Body of pancreas (tissue), 4 donors: ENCODE measurements around the gene RALGAPA1. TPM values are rescaled to one million over a fixed set of nuclear protein-coding genes. Genes with fewer than 3 reads are reported as not detected.
"Not testable (repeated sequence)": the region's sequence is repeated elsewhere in the genome, so short reads cannot be mapped to it uniquely, and the experiment has no call there.

Source experiments
- ATAC-seq: fragments of 150-250 bp; one replicate; pipeline ENCODE4 v1.9.1; 2016
- DNase-seq, 4 donors: peaks; one replicate each; pipeline ENCODE4 v3.0.0-alpha.2; 2019
- H3K27ac ChIP-seq, 4 donors: fragments of 200-600 bp; sonication (generic); 1 replicate in 3 of 4; 2 replicates in 1 of 4; pipeline versions ENCODE4 v1.5.1 to v1.6.1; 2016 to 2019; ENCODE audit warnings: mild to moderate bottlenecking in 1 of 4, mixed read lengths in 1 of 4, moderate library complexity in 1 of 4
- H3K27me3 ChIP-seq, 2 donors: fragments of 200-600 bp; sonication (generic); one replicate each; pipeline ENCODE4 v1.6.0; 2016; ENCODE audit warnings: mild to moderate bottlenecking in 1 of 2
- H3K36me3 ChIP-seq, 2 donors: fragments of 200-600 bp; sonication (generic); replicated peaks in 1 of 2; 2 replicates each; pipeline ENCODE4 v1.5.1; 2016; ENCODE audit warnings: low read depth in 2 of 2; ENCODE audit not compliant: insufficient read depth in 1 of 2
- H3K4me1 ChIP-seq: fragments of 200-600 bp; sonication (generic); one replicate; pipeline ENCODE4 v1.6.0; 2016
- H3K4me3 ChIP-seq, 2 donors: fragments of 200-600 bp; sonication (generic); 1 replicate in 1 of 2; 2 replicates in 1 of 2; pipeline ENCODE4 v1.5.1; 2016 to 2019
- H3K9me3 ChIP-seq, 3 donors: fragments of 200-600 bp; sonication (generic); 1 replicate in 2 of 3; 2 replicates in 1 of 3; pipeline ENCODE4 v1.5.1; 2016
- POLR2A ChIP-seq, 3 donors: fragments of 450-650 bp; IDR thresholded peaks; one replicate each; pipeline ENCODE4 v1.6.1; 2016; ENCODE audit warnings: antibody characterized with exemption in 3 of 3, mild to moderate bottlenecking in 2 of 3
- WGBS, 2 donors: methylation state at CpG; one replicate each; pipeline ENCODE4 v1.1.5; 2017; 5-methylcytosine and 5-hydroxymethylcytosine counted together
- intact Hi-C: fragments of 100-400 bp; cut with DNase I; formaldehyde crosslinking; loops from one replicate; pipeline ENCODE4 v1.15.1; 2023
- total RNA-seq, 2 donors: library from RNA; depleted of rRNA; stranded (reverse); fragments of >200 nt; gene quantifications; one replicate each; pipeline ENCODE4 v1.1.0, GENCODE V29; 2016
- TF ChIP-seq, protein P1 (sequence below), 7 experiments: fragments of 450-650 bp in 4 of 7; fragments of 200-600 bp in 3 of 7; sonication (generic) in 3 of 7; IDR thresholded peaks; one replicate each; pipeline ENCODE4 v1.5.1; 2016 to 2019; ENCODE audit warnings: antibody characterized with exemption in 7 of 7

Gene RALGAPA1
- total RNA-seq, 2 donors from 2014 or later, result 34.9 to 48.8 TPM

DNA sequence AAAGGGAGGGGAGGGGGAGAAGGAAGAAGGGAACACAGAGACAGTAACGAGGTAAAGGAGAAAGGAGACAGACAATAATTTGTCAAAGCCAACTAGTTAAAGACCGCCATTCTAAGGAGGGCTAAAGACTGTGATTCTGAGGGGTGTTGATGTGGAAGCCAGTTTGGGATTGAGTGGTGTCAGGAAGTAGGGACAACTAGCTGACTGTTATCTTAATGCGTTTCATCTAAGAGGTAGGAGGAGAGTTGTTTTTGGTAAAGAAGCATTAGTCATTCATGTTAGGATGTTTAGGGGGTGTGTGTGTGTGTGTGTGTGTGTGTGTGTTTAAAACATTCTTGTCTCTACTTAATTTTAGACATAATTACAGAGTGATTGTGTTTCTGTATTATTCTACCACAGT lies 180.1 kb downstream of the RALGAPA1 start:
- WGBS, 2 donors, result 84 to 87% methylated on average over 3 of the region's 3 CpGs
- no peaks in the 10 kb centered on the region for H3K9me3 ChIP-seq
- TF ChIP-seq, protein P1, sequence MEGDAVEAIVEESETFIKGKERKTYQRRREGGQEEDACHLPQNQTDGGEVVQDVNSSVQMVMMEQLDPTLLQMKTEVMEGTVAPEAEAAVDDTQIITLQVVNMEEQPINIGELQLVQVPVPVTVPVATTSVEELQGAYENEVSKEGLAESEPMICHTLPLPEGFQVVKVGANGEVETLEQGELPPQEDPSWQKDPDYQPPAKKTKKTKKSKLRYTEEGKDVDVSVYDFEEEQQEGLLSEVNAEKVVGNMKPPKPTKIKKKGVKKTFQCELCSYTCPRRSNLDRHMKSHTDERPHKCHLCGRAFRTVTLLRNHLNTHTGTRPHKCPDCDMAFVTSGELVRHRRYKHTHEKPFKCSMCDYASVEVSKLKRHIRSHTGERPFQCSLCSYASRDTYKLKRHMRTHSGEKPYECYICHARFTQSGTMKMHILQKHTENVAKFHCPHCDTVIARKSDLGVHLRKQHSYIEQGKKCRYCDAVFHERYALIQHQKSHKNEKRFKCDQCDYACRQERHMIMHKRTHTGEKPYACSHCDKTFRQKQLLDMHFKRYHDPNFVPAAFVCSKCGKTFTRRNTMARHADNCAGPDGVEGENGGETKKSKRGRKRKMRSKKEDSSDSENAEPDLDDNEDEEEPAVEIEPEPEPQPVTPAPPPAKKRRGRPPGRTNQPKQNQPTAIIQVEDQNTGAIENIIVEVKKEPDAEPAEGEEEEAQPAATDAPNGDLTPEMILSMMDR (IDR thresholded peaks at IDR 0.05), result no peak
- TF ChIP-seq POLR2A (IDR thresholded peaks at IDR 0.05), result no peak
- no peaks in the 10 kb centered on the region for H3K36me3 ChIP-seq
- ATAC-seq, result no peak
- no peak overlapping the region for H3K27ac ChIP-seq
- intact Hi-C loops, result no loop called here
- DNase-seq, result no peak
- no peaks in the 10 kb centered on the region for H3K27me3 ChIP-seq
- no peaks in the 10 kb centered on the region for H3K4me1 ChIP-seq
- H3K4me3 ChIP-seq, result no peak overlapping the region

DNA sequence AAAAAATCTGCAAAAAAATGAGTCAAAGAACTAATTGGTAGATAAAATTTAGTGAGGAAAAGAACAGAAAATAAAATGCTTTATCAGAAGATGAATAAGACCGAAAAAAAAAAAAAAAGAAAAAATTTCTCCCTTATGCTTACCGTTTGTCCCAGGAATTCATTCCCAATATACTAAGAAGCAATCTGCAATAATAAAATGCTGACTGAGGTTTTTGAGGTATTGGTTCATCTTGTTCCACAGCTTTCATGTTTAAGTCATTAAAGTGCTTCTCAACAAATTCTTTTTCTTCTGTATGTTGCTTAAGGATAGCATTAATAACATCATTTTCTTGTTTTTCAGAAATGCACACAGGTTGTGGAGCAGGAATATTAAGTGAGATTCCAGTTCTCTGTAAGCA lies 182.1 kb downstream of the RALGAPA1 start:
- H3K9me3 ChIP-seq, H3K27ac ChIP-seq, DNase-seq, H3K36me3 ChIP-seq, intact Hi-C loops, H3K4me1 ChIP-seq, H3K27me3 ChIP-seq, ATAC-seq, H3K4me3 ChIP-seq: not testable (repeated sequence)
- WGBS, 2 donors, result 69 to 72% methylated on average over 2 of the region's 2 CpGs

DNA sequence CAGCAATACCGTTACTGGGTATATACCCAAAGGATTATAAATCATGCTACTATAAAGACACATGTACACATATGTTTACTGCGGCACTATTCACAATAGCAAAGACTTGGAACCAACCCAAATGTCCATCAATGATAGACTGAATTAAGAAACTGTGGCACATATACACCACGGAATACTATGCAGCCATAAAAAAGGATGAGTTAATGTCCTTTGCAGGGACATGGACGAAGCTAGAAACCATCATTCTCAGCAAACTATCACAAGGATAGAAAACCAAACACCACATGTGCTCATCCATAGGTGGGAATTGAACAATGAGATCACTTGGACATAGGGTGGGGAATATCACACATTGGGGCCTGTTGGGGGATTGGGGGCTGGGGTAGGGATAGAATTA lies 187.1 kb downstream of the RALGAPA1 start:
- ATAC-seq, DNase-seq, H3K27ac ChIP-seq, H3K9me3 ChIP-seq, H3K4me1 ChIP-seq, H3K4me3 ChIP-seq, intact Hi-C loops, H3K27me3 ChIP-seq, H3K36me3 ChIP-seq: not testable (repeated sequence)
- 95 to 97% methylated on average over 4 of the region's 4 CpGs for WGBS, 2 donors

DNA sequence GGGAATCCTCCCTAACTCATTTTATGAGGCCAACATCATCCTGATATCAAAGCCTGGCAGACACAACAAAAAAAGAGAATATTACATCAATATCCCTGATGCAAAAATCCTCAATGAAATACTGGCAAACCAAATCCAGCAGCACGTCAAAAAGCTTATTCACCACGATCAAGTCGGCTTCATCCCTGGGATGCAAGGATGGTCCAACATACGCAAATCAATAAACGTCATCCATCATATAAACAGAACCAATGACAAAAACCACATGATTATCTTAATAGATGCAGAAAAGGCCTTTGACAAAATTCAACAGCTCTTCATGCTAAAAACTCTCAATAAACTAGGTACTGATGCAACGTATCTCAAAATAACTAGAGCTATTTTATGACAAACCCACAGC lies 189.1 kb downstream of the RALGAPA1 start:
- DNase-seq, H3K36me3 ChIP-seq, intact Hi-C loops, H3K4me3 ChIP-seq, H3K4me1 ChIP-seq, H3K27ac ChIP-seq, H3K27me3 ChIP-seq, ATAC-seq, H3K9me3 ChIP-seq: not testable (repeated sequence)
- WGBS, 2 donors, result 97% methylated on average over 6 of the region's 6 CpGs

DNA sequence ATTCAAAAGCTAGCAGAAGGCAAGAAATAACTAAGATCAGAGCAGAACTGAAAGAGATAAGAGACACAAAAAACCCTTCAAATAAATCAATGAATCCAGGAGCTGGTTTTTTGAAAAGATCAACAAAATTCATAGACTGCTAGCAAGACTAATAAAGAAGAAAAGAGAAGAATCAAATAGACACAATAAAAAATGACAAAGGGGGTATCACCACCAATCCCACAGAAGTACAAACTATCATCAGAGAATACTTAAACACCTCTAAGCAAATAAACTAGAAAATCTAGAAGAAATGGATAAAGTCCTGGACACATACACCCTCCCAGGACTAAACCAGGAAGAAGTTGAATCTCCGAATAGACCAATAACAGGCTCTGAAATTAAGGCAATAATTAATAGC lies 189.6 kb downstream of the RALGAPA1 start:
- DNase-seq, H3K36me3 ChIP-seq, H3K4me3 ChIP-seq, H3K27me3 ChIP-seq, intact Hi-C loops, H3K27ac ChIP-seq, ATAC-seq, H3K4me1 ChIP-seq, H3K9me3 ChIP-seq: not testable (repeated sequence)
- 93 to 94% methylated on average over 1 of the region's 1 CpG for WGBS, 2 donors

DNA sequence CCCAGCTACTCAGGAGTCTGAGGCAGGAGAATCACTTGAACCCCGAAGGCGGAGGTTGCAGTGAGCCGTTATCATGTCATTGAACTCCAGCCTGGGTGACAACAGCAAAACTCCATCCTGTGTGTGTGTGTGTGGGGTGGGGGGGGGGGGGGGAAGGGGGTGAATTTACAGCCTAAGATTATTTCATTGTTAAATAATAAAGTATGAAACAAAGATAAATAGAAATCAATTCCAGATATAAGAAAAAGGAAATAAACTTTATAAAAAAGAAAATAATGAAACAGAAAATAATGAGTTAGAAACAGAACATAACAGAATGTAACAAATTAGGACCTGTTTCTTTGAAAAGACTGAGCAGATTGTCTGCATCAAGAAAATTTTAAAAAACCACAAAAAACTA lies 191.6 kb downstream of the RALGAPA1 start:
- DNase-seq (no peak), ATAC-seq (no peak)
- TF ChIP-seq, protein P1 (IDR thresholded peaks at IDR 0.05), result no peak
- TF ChIP-seq POLR2A (IDR thresholded peaks at IDR 0.05), result no peak
- Histone ChIP-seq H3K4me1 (no peaks in the 10 kb centered on the region), H3K36me3 (no peaks in the 10 kb centered on the region), H3K27ac (no peak overlapping the region), H3K9me3 (no peaks in the 10 kb centered on the region), H3K4me3 (no peak overlapping the region), H3K27me3 (no peaks in the 10 kb centered on the region)
- intact Hi-C loops, result no loop called here
- WGBS, 2 donors, result 94 to 100% methylated on average over 3 of the region's 3 CpGs

DNA sequence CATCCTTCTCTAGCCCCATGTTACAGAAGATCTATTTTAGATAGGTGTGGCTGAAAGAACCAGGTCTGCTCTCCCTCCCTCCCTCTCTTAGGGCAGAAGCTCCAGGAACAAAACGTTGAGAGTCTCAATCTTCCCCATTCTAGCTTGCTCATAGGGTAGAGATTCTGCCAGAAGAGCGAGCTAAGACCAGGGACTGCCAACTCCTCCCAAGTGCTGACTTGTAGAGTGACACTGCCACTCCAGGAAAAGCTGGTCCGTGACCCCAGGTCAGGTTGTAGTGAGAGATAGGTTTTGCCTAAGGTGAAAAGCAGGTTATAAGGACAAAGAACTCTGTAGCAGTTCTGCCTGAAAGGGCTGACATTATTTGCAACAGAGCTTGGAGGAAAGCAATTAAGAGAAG lies 201.7 kb downstream of the RALGAPA1 start:
- no peak for DNase-seq
- peaks cover 0 to 4% of the 10 kb centered on the region in 2 donors for H3K36me3 ChIP-seq
- WGBS, 2 donors, result 76 to 80% methylated on average over 3 of the region's 3 CpGs
- TF ChIP-seq POLR2A (IDR thresholded peaks at IDR 0.05), result no peak
- no peaks in the 10 kb centered on the region for H3K27me3 ChIP-seq
- no peaks in the 10 kb centered on the region for H3K9me3 ChIP-seq
- no peak overlapping the region for H3K27ac ChIP-seq
- no peaks in the 10 kb centered on the region for H3K4me1 ChIP-seq
- intact Hi-C loops, result no loop called here
- ATAC-seq, result no peak
- no peak overlapping the region for H3K4me3 ChIP-seq
